ENCODE measurements around the gene ALK. TPM values are rescaled to one million over a fixed set of nuclear protein-coding genes. Genes with fewer than 3 reads are reported as not detected.

Gene ALK
- total RNA-seq, 2 donors from 2014 or later: 0.13 to 0.46 TPM

DNA sequence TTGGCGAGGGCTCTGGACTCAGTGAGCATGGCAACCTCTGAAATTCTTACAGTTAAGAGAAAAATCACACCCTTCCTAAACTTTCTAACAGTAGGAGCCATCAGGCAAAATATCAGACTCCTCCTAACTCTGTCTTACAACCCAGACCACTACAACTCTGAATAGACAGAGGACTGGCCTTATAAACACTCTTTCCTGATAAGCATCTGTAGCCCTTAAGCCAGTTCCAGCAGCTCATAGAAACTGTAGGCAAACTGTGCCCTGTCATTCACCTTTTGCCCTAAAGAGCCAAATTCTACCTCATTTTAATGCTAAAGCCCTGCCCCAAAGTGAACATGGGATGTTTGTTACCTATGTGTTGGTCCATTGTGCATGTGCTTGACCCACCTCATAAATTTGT is 304.8 kb downstream of the ALK start:
- H3K36me3 Mint-ChIP-seq (ENCODE audit: low read depth): no peaks in the 10 kb centered on the region
- peaks cover 26% of the 10 kb centered on the region for H3K4me1 Mint-ChIP-seq
- Histone ChIP-seq H3K4me3 (ENCODE audit: low read length) (no peak overlapping the region), H3K27me3 (ENCODE audit: control insufficient read depth, insufficient read depth, low read length, poor library complexity, severe bottlenecking) (no peaks in the 10 kb centered on the region), H3K27ac (ENCODE audit: low read depth, low read length) (no peak overlapping the region), H3K4me1 (ENCODE audit: control insufficient read depth, insufficient read depth, low read length) (peaks cover 5% of the 10 kb centered on the region), H3K36me3 (ENCODE audit: control insufficient read depth, insufficient read depth, low read length) (no peaks in the 10 kb centered on the region), H3K9me3 (ENCODE audit: control insufficient read depth, low read length) (no peaks in the 10 kb centered on the region), H3K9ac (ENCODE audit: extremely low read depth, low read length, poor library complexity, severe bottlenecking) (no peak overlapping the region)
- peaks cover 19% of the 10 kb centered on the region for H3K27me3 Mint-ChIP-seq (ENCODE audit: insufficient read depth)
- H3K4me3 Mint-ChIP-seq: no peak overlapping the region
- DNase-seq: no peak
- no peak overlapping the region for H3K27ac Mint-ChIP-seq
- peaks cover 1% of the 10 kb centered on the region for H3K9me3 Mint-ChIP-seq
- TF ChIP-seq, protein P1, sequence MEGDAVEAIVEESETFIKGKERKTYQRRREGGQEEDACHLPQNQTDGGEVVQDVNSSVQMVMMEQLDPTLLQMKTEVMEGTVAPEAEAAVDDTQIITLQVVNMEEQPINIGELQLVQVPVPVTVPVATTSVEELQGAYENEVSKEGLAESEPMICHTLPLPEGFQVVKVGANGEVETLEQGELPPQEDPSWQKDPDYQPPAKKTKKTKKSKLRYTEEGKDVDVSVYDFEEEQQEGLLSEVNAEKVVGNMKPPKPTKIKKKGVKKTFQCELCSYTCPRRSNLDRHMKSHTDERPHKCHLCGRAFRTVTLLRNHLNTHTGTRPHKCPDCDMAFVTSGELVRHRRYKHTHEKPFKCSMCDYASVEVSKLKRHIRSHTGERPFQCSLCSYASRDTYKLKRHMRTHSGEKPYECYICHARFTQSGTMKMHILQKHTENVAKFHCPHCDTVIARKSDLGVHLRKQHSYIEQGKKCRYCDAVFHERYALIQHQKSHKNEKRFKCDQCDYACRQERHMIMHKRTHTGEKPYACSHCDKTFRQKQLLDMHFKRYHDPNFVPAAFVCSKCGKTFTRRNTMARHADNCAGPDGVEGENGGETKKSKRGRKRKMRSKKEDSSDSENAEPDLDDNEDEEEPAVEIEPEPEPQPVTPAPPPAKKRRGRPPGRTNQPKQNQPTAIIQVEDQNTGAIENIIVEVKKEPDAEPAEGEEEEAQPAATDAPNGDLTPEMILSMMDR (conservative IDR thresholded peaks at IDR 0.05): no peak
- WGBS, 2 experiments (ENCODE audit: insufficient coverage in 1 of 2, insufficient read length in 1 of 2): 0% methylated on average over 1 of the region's 1 CpG; no CpG with 5 or more reads in 1 of the 2 experiments

DNA sequence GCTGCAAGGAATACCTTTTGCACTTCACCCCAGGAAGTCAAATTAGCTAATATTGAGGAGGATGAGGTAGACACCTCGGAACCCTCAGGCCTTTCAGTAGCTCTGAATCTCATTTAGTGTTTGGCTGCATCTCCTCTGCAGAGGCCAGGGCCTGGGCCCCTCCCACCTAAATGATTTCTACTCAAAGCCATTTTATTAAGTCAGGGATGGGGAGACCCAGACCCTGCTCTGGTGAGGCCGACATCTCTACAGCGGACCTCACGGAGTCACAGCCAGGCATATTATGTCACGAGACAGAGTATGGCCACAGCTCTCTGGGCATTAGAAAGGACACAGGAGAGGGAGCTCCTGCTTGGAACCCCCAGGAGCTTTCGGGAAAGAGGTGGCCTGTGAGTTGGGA is 305.5 kb downstream of the ALK start:
- Mint-ChIP-seq H3K4me1 (peaks cover 28% of the 10 kb centered on the region), H3K27me3 (ENCODE audit: insufficient read depth) (peaks cover 15% of the 10 kb centered on the region), H3K36me3 (ENCODE audit: low read depth) (no peaks in the 10 kb centered on the region), H3K4me3 (no peak overlapping the region), H3K27ac (no peak overlapping the region), H3K9me3 (peaks cover 4% of the 10 kb centered on the region)
- Histone ChIP-seq H3K36me3 (ENCODE audit: control insufficient read depth, insufficient read depth, low read length) (no peaks in the 10 kb centered on the region), H3K9ac (ENCODE audit: extremely low read depth, low read length, poor library complexity, severe bottlenecking) (no peak overlapping the region), H3K27me3 (ENCODE audit: control insufficient read depth, insufficient read depth, low read length, poor library complexity, severe bottlenecking) (no peaks in the 10 kb centered on the region), H3K27ac (ENCODE audit: low read depth, low read length) (no peak overlapping the region), H3K9me3 (ENCODE audit: control insufficient read depth, low read length) (no peaks in the 10 kb centered on the region), H3K4me3 (ENCODE audit: low read length) (no peak overlapping the region), H3K4me1 (ENCODE audit: control insufficient read depth, insufficient read depth, low read length) (peaks cover 5% of the 10 kb centered on the region)
- no peak for DNase-seq
- 79 to 81% methylated on average over 4 to 6 of the region's 6 CpGs for WGBS, 2 experiments (ENCODE audit: insufficient coverage in 1 of 2, insufficient read length in 1 of 2)
- TF ChIP-seq, protein P1 (conservative IDR thresholded peaks at IDR 0.05): no peak

DNA sequence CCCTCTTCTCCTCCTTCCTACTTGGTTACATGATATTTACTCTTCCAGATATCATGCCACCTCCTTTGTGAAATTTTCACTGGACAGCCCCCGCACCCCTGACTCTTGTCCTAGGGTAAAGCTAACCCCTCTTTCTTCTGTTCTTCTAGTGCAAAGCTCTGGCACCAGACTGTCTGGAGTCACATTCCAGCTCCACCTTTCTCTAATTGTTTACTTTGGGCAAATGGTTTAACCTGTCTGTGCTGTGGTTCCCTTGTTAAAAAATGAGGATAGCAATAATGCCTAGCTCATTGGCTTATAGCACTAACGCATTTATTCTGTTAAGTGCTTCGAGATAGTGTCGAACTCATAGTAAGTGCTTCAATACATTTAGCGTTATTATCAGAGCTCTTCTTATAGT is 306.2 kb downstream of the ALK start:
- WGBS, 2 experiments (ENCODE audit: insufficient coverage in 1 of 2, insufficient read length in 1 of 2): 87 to 98% methylated on average over 5 of the region's 5 CpGs
- Histone ChIP-seq H3K9me3 (ENCODE audit: control insufficient read depth, low read length) (no peaks in the 10 kb centered on the region), H3K36me3 (ENCODE audit: control insufficient read depth, insufficient read depth, low read length) (no peaks in the 10 kb centered on the region), H3K4me1 (ENCODE audit: control insufficient read depth, insufficient read depth, low read length) (peaks cover 5% of the 10 kb centered on the region), H3K27me3 (ENCODE audit: control insufficient read depth, insufficient read depth, low read length, poor library complexity, severe bottlenecking) (no peaks in the 10 kb centered on the region), H3K27ac (ENCODE audit: low read depth, low read length) (no peak overlapping the region), H3K9ac (ENCODE audit: extremely low read depth, low read length, poor library complexity, severe bottlenecking) (no peak overlapping the region), H3K4me3 (ENCODE audit: low read length) (no peak overlapping the region)
- Mint-ChIP-seq H3K9me3 (peaks cover 4% of the 10 kb centered on the region), H3K4me3 (no peak overlapping the region), H3K27ac (no peak overlapping the region), H3K36me3 (ENCODE audit: low read depth) (no peaks in the 10 kb centered on the region), H3K4me1 (peaks cover 24% of the 10 kb centered on the region), H3K27me3 (ENCODE audit: insufficient read depth) (peaks cover 13% of the 10 kb centered on the region)
- TF ChIP-seq, protein P1 (conservative IDR thresholded peaks at IDR 0.05): no peak
- DNase-seq: no peak
